H1 (cell line): Measurements from ENCODE around the gene DENND5B. TPM values are rescaled to one million over a fixed set of nuclear protein-coding genes. Genes with fewer than 3 reads are reported as not detected.

Experiments used
- CTCF ChIA-PET: fragments of 300-600 bp; sonication (Branson Sonifier 250); formaldehyde crosslinking; loops from one replicate; lab custom pipeline; 2021; ENCODE audit not compliant: partially characterized antibody; lab: Charles Lee
- POLR2A ChIA-PET: fragments of 300-600 bp; sonication (Branson Sonifier 250); formaldehyde crosslinking; loops from one replicate; lab custom pipeline; 2021; ENCODE audit warnings: inconsistent platforms; ENCODE audit not compliant: partially characterized antibody; lab: Charles Lee
- DNase-seq, 2 experiments: peaks; one replicate each; pipeline versions ENCODE4 v3.0.0 to v3.0.0-alpha.2; 2010 to 2022; ENCODE audit warnings: low spot score in 2 of 2, low read depth in 1 of 2, mixed read lengths in 1 of 2
- FAIRE-seq: peaks from 2 replicates; lab custom pipeline; 2011; peaks lifted over from hg19 to GRCh38; lab: Jason Lieb, UNC
- H2AFZ ChIP-seq: 2 replicates; pipeline ENCODE4 v1.8.1; 2012; ENCODE audit warnings: low read length, inconsistent platforms
- H2AK5ac ChIP-seq: 2 replicates; pipeline ENCODE4 v1.6.1; 2013; ENCODE audit warnings: low read depth, low read length
- H2BK120ac ChIP-seq: replicated peaks from 2 replicates; pipeline ENCODE3; 2013; ENCODE audit warnings: low read depth, low read length, inconsistent platforms
- H2BK12ac ChIP-seq: 2 replicates; pipeline ENCODE4 v1.6.1; 2013; ENCODE audit warnings: low read depth, low read length
- H2BK15ac ChIP-seq: 2 replicates; pipeline ENCODE4 v1.6.1; 2013; ENCODE audit warnings: low read length
- H2BK20ac ChIP-seq: 2 replicates; pipeline ENCODE4 v1.6.1; 2013; ENCODE audit warnings: low read length
- H2BK5ac ChIP-seq: 2 replicates; pipeline ENCODE4 v1.6.1; 2013; ENCODE audit warnings: low read depth, low read length
- H3K14ac ChIP-seq: 2 replicates; pipeline ENCODE4 v1.6.1; 2013; ENCODE audit warnings: inconsistent platforms; ENCODE audit not compliant: insufficient read length
- H3K18ac ChIP-seq: 2 replicates; pipeline ENCODE4 v1.6.1; 2013; ENCODE audit warnings: low read length; ENCODE audit errors: extremely low read depth
- H3K23ac ChIP-seq: 2 replicates; pipeline ENCODE4 v1.6.1; 2013; ENCODE audit warnings: inconsistent platforms; ENCODE audit not compliant: insufficient read length
- H3K23me2 ChIP-seq: 2 replicates; pipeline ENCODE4 v1.6.1; 2013; ENCODE audit warnings: low read depth, low read length
- H3K27ac ChIP-seq: 2 replicates; pipeline ENCODE4 v1.6.1; 2011; ENCODE audit warnings: low read depth, low read length, inconsistent platforms
- H3K27me3 ChIP-seq, 4 experiments: replicated peaks in 1 of 4; 1 replicate in 1 of 4; 2 replicates in 3 of 4; pipeline versions ENCODE4 v1.6.1 to v1.8.1; 2011 to 2013; ENCODE audit warnings: low read length in 3 of 4, mild to moderate bottlenecking in 3 of 4, inconsistent platforms in 2 of 4, mixed read lengths in 2 of 4, moderate library complexity in 1 of 4; ENCODE audit not compliant: control insufficient read depth in 3 of 4, insufficient read depth in 3 of 4; ENCODE audit errors: extremely low read depth in 1 of 4
- H3K36me3 ChIP-seq, 4 experiments: 2 replicates each; pipeline versions ENCODE4 v1.6.1 to v1.8.1; 2011 to 2013; ENCODE audit warnings: mild to moderate bottlenecking in 4 of 4, low read length in 3 of 4, moderate library complexity in 2 of 4, control low read depth in 1 of 4, inconsistent platforms in 1 of 4; ENCODE audit not compliant: insufficient read depth in 4 of 4, control insufficient read depth in 2 of 4
- H3K4ac ChIP-seq: replicated peaks from 2 replicates; pipeline ENCODE3; 2013; ENCODE audit warnings: low read length, low read depth, mixed read lengths, inconsistent platforms; ENCODE audit not compliant: insufficient read length
- H3K4me1 ChIP-seq, 4 experiments: replicated peaks in 1 of 4; 1 replicate in 1 of 4; 2 replicates in 3 of 4; pipeline versions ENCODE4 v1.6.1 to v1.8.1; 2011 to 2013; ENCODE audit warnings: low read length in 3 of 4, inconsistent platforms in 2 of 4, mixed read lengths in 1 of 4; ENCODE audit not compliant: insufficient read depth in 4 of 4, control insufficient read depth in 3 of 4
- H3K4me2 ChIP-seq, 2 experiments: 2 replicates each; pipeline versions ENCODE4 v1.6.1 to v1.8.1; 2011 to 2013; ENCODE audit warnings: low read depth in 2 of 2, low read length in 2 of 2, control low read depth in 1 of 2, inconsistent platforms in 1 of 2, mild to moderate bottlenecking in 1 of 2; ENCODE audit not compliant: insufficient read depth in 1 of 2
- H3K4me3 ChIP-seq, 4 experiments: fragments of 200-600, 300-600 bp in 1 of 4; sonication (generic), shearing (Covaris generic), sonication (Bioruptor Twin) in 1 of 4; 2 replicates each; pipeline versions ENCODE4 v1.5.1 to v1.8.1; 2011 to 2016; ENCODE audit warnings: low read length in 4 of 4, low read depth in 3 of 4, control low read depth in 2 of 4, inconsistent platforms in 2 of 4, mild to moderate bottlenecking in 2 of 4, mixed read lengths in 1 of 4, moderate library complexity in 1 of 4; ENCODE audit not compliant: insufficient read depth in 2 of 4; ENCODE audit errors: extremely low read depth in 1 of 4
- H3K56ac ChIP-seq: replicated peaks from 2 replicates; pipeline ENCODE3; 2013; ENCODE audit warnings: low read depth, mild to moderate bottlenecking, mixed read lengths, low read length, inconsistent platforms; ENCODE audit not compliant: insufficient read length
- H3K79me1 ChIP-seq: 2 replicates; pipeline ENCODE4 v1.6.1; 2013; ENCODE audit warnings: low read depth, low read length, control low read depth
- H3K79me2 ChIP-seq, 2 experiments: 2 replicates each; pipeline versions ENCODE4 v1.6.1 to v1.8.1; 2012 to 2013; ENCODE audit warnings: low read length in 2 of 2, mild to moderate bottlenecking in 2 of 2, inconsistent platforms in 1 of 2; ENCODE audit not compliant: insufficient read depth in 2 of 2, control insufficient read depth in 1 of 2
- H3K9ac ChIP-seq, 4 experiments: replicated peaks in 1 of 4; 1 replicate in 1 of 4; 2 replicates in 3 of 4; pipeline versions ENCODE4 v1.6.1 to v1.8.1; 2011 to 2013; ENCODE audit warnings: low read depth in 3 of 4, low read length in 3 of 4, control low read depth in 2 of 4, mild to moderate bottlenecking in 2 of 4, moderate library complexity in 2 of 4, inconsistent platforms in 1 of 4; ENCODE audit errors: extremely low read depth in 1 of 4
- H3K9me3 ChIP-seq, 2 experiments: 2 replicates each; pipeline versions ENCODE4 v1.6.1 to v1.8.1; 2012 to 2013; ENCODE audit warnings: mild to moderate bottlenecking in 2 of 2, moderate library complexity in 2 of 2, control low read depth in 1 of 2, inconsistent platforms in 1 of 2, low read depth in 1 of 2, low read length in 1 of 2, mixed read lengths in 1 of 2; ENCODE audit not compliant: insufficient read depth in 2 of 2
- H4K20me1 ChIP-seq, 2 experiments: replicated peaks in 1 of 2; 2 replicates each; pipeline versions ENCODE3 to v1.8.1; 2011 to 2013; ENCODE audit warnings: inconsistent platforms in 2 of 2, low read length in 2 of 2, mild to moderate bottlenecking in 1 of 2; ENCODE audit not compliant: insufficient read depth in 2 of 2, control insufficient read depth in 1 of 2
- H4K5ac ChIP-seq: 2 replicates; pipeline ENCODE4 v1.6.1; 2013; ENCODE audit warnings: low read length, low read depth, mixed read lengths, inconsistent platforms; ENCODE audit not compliant: insufficient read length
- H4K8ac ChIP-seq: 2 replicates; pipeline ENCODE4 v1.8.0; 2013; ENCODE audit warnings: mild to moderate bottlenecking, moderate library complexity, low read length, inconsistent platforms; ENCODE audit not compliant: insufficient read depth; ENCODE audit errors: extremely low read depth
- H4K91ac ChIP-seq: replicated peaks from 2 replicates; pipeline ENCODE3; 2013; ENCODE audit warnings: low read length, mixed read lengths, inconsistent platforms; ENCODE audit not compliant: insufficient read length
- EGR1 ChIP-seq: IDR thresholded peaks from 2 replicates; pipeline ENCODE4 v1.6.1; 2011; ENCODE audit warnings: low read depth, low read length, borderline replicate concordance
- FOSL1 ChIP-seq: IDR thresholded peaks from 2 replicates; pipeline ENCODE4 v1.6.1; 2011; ENCODE audit warnings: mild to moderate bottlenecking, low read depth, low read length, moderate library complexity; ENCODE audit not compliant: insufficient read depth
- GABPA ChIP-seq: IDR thresholded peaks from 2 replicates; pipeline ENCODE4 v1.6.1; 2011; ENCODE audit warnings: mild to moderate bottlenecking, low read length, moderate library complexity, borderline replicate concordance; ENCODE audit not compliant: insufficient read depth
- SAP30 ChIP-seq: fragments of 300-600 bp; sonication (generic); IDR thresholded peaks from 2 replicates; pipeline ENCODE4 v1.7.1; 2012; ENCODE audit warnings: low read length, moderate library complexity, mild to moderate bottlenecking, inconsistent platforms; ENCODE audit not compliant: insufficient read depth, insufficient replicate concordance
- SP1 ChIP-seq: IDR thresholded peaks from 2 replicates; pipeline ENCODE4 v1.6.1; 2011; ENCODE audit warnings: low read depth, low read length
- SUZ12 ChIP-seq: fragments of 200-600 bp; sonication (generic); IDR thresholded peaks from 2 replicates; pipeline ENCODE4 v1.6.1; 2012; ENCODE audit warnings: mild to moderate bottlenecking, inconsistent platforms, low read length, moderate library complexity, mixed read lengths
- WGBS, 2 experiments: shearing (Covaris generic) in 1 of 2; methylation state at CpG; one replicate each; pipeline versions ENCODE4 v1.1.6 to v1.1.7; 2013 to 2015; ENCODE audit warnings: low lambda C conversion rate in 2 of 2, mixed read lengths in 2 of 2, inconsistent platforms in 1 of 2, low coverage in 1 of 2, missing lambda C conversion rate in 1 of 2; ENCODE audit not compliant: insufficient replicate concordance in 2 of 2, insufficient coverage in 1 of 2, insufficient read length in 1 of 2; ENCODE audit errors: extremely low coverage in 1 of 2, missing lambda C conversion rate in 1 of 2; 5-methylcytosine and 5-hydroxymethylcytosine counted together
- polyA plus RNA-seq, 7 experiments: library from polyadenylated mRNA; depleted of rRNA in 3 of 7; stranded (reverse) in 5 of 7; unstranded in 2 of 7; fragments of >200 nt in 5 of 7; fragments of 200-250 nt in 2 of 7; gene quantifications; 1 replicate in 5 of 7; 2 replicates in 1 of 7; 4 replicates in 1 of 7; pipeline versions ENCODE4 v1.2.1 to v1.2.3, GENCODE V29; 2011 to 2013; ENCODE audit warnings: missing spikeins in 2 of 7, mixed read lengths in 2 of 7
- total RNA-seq: library from RNA; stranded (reverse); fragmentation: NEBNext Ultra II Directional; extraction: Animal tissue kit (Norgen Biotek cat#: 25700); gene quantifications from 2 replicates; pipeline ENCODE4 v1.2.1, GENCODE V29; 2021
- TF ChIP-seq, protein P1 (sequence below): IDR thresholded peaks from 2 replicates; pipeline ENCODE4 v1.6.1; 2011; ENCODE audit warnings: low read depth, mild to moderate bottlenecking, low read length; ENCODE audit not compliant: insufficient read depth
- TF ChIP-seq, protein P2 (sequence below), 3 experiments: IDR thresholded peaks; 1 replicate in 2 of 3; 2 replicates in 1 of 3; pipeline versions ENCODE4 v1.5.1 to v1.6.1; 2011; ENCODE audit warnings: low read length in 3 of 3, mild to moderate bottlenecking in 3 of 3, inconsistent platforms in 2 of 3, low read depth in 1 of 3, moderate library complexity in 1 of 3; ENCODE audit not compliant: insufficient read depth in 1 of 3; ENCODE audit errors: control extremely low read depth in 1 of 3

DENND5B gene
- total and polyA plus RNA-seq, 2 of the 8 experiments (the other 6 are each of a cell fraction or from before 2014, with no cell fraction given): 13.4 to 20.2 TPM

DNA sequence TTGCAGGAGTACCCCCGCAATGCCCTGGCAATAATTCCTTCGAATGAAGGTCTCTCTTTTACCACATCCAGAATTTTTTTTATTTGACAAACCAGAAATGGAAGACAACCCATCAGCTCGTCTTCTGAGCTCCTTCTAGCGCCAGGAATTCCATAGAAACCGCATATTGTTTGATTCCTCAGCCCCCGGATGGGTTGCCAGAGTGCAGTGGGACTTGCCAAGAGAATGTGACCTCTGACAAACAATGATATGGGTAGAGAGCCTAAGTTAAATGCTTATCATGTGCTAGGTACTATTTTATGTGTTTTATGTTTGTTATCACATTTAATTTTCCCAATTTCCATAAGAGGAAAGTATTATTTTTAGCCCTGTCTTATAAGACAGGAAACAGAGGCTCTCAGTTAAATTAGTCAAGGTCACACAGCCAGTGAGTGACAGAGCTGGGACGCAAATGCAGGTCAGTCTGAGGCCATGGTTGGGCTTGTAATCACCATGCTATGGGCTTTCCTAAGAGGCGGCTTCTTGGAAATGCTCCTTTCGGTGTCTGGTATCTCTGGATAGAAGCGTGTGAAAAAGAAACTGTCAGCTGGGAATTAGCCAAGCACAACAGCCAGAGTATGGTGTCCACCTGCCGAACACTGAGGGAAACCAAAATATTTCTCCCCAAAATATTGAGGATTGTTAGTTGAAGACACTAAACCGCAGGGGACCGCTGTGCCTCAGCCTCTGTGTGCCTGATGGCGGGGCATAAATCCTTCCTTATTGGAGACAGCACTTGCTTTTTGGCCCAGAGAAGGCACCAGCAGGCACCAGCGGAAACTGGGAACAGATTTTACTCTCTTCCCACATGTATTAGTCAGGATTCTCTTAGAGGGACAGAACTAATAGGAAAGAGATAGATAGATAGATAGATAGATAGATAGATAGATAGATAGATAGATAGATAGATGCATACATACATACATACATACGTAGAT is 39.1 kb upstream of the DENND5B start:
- H4K20me1 ChIP-seq: no peaks in the 10 kb centered on the region
- ChIA-PET POLR2A (interaction anchor here (0.9 to 1.1 kb wide), 2 partner anchors 33 to 242 kb away, joined by 3 read pairs; no protein-coding TSS in a partner anchor), CTCF (interaction anchor here (0.6 to 0.8 kb wide), 2 partner anchors 14 to 242 kb away, joined by 3 to 4 read pairs; no protein-coding TSS in a partner anchor)
- H3K79me1 ChIP-seq: no peaks in the 10 kb centered on the region
- H2BK15ac ChIP-seq: no peak overlapping the region
- no peak overlapping the region for H2BK120ac ChIP-seq
- no peaks in the 10 kb centered on the region for H3K9me3 ChIP-seq
- no peak overlapping the region for H2AFZ ChIP-seq
- H3K79me2 ChIP-seq: no peaks in the 10 kb centered on the region
- H4K91ac ChIP-seq: no peak overlapping the region
- no peak overlapping the region for H3K27ac ChIP-seq
- no peak overlapping the region for H3K14ac ChIP-seq
- no peaks in the 10 kb centered on the region for H3K23me2 ChIP-seq
- no peaks in the 10 kb centered on the region for H3K4me1 ChIP-seq
- H3K23ac ChIP-seq: no peak overlapping the region
- H3K4me3 ChIP-seq: no peak overlapping the region
- no peak overlapping the region for H4K5ac ChIP-seq
- H2BK20ac ChIP-seq: no peak overlapping the region
- H3K9ac ChIP-seq: no peak overlapping the region
- H3K27me3 ChIP-seq: no peaks in the 10 kb centered on the region
- no peak overlapping the region for H3K4me2 ChIP-seq
- no peak overlapping the region for H3K18ac ChIP-seq
- H3K56ac ChIP-seq: no peak overlapping the region
- H2BK5ac ChIP-seq: no peak overlapping the region
- no peak for FAIRE-seq
- no peak overlapping the region for H4K8ac ChIP-seq
- no peak overlapping the region for H3K4ac ChIP-seq
- H3K36me3 ChIP-seq: no peaks in the 10 kb centered on the region
- no peak for DNase-seq
- 77% methylated on average over 16 of the region's 16 CpGs; no CpG with 5 or more reads in 1 of the 2 experiments for WGBS, 2 experiments
- no peak overlapping the region for H2BK12ac ChIP-seq
- no peak overlapping the region for H2AK5ac ChIP-seq
- TF ChIP-seq GABPA: no peak
- no peak for TF ChIP-seq SP1
- TF ChIP-seq, protein P1, sequence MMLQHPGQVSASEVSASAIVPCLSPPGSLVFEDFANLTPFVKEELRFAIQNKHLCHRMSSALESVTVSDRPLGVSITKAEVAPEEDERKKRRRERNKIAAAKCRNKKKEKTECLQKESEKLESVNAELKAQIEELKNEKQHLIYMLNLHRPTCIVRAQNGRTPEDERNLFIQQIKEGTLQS: no peak
- no peak for TF ChIP-seq SUZ12
- TF ChIP-seq FOSL1: no peak
- TF ChIP-seq, protein P2, sequence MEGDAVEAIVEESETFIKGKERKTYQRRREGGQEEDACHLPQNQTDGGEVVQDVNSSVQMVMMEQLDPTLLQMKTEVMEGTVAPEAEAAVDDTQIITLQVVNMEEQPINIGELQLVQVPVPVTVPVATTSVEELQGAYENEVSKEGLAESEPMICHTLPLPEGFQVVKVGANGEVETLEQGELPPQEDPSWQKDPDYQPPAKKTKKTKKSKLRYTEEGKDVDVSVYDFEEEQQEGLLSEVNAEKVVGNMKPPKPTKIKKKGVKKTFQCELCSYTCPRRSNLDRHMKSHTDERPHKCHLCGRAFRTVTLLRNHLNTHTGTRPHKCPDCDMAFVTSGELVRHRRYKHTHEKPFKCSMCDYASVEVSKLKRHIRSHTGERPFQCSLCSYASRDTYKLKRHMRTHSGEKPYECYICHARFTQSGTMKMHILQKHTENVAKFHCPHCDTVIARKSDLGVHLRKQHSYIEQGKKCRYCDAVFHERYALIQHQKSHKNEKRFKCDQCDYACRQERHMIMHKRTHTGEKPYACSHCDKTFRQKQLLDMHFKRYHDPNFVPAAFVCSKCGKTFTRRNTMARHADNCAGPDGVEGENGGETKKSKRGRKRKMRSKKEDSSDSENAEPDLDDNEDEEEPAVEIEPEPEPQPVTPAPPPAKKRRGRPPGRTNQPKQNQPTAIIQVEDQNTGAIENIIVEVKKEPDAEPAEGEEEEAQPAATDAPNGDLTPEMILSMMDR (IDR thresholded peaks at IDR 0.05; ENCODE audit: control extremely low read depth in 1 of 3, insufficient read depth in 1 of 3, low read depth in 1 of 3, low read length in 3 of 3): no peak
- TF ChIP-seq EGR1: no peak
- no peak for TF ChIP-seq SAP30
